IPS DF 4.7 (cell line): ENCODE data around the gene FLT3LG.

ENCODE experiments used
- DNase-seq: peaks from one replicate; pipeline ENCODE4 v3.0.0-alpha.2; 2013; ENCODE audit warnings: low spot score; ENCODE audit errors: extremely low read depth

FLT3LG gene

GRCh38 chr19:49512970-49513745 lies 39.1 kb downstream of the FLT3LG start:
- no peak for DNase-seq

GRCh38 chr19:49513746-49514118 lies 39.7 kb downstream of the FLT3LG start:
- no peak for DNase-seq

GRCh38 chr19:49514151-49514550 lies 40.1 kb downstream of the FLT3LG start:
- no peak for DNase-seq

GRCh38 chr19:49515767-49516166 lies 41.8 kb downstream of the FLT3LG start:
- no peak for DNase-seq

GRCh38 chr19:49518033-49518432 lies 44.0 kb downstream of the FLT3LG start:
- DNase-seq, result no peak

GRCh38 chr19:49520705-49521319 lies 46.8 kb downstream of the FLT3LG start:
- DNase-seq, result no peak

GRCh38 chr19:49524812-49525455 lies 50.9 kb downstream of the FLT3LG start:
- no peak for DNase-seq

- DNase-seq, result no peak
These were observed 54.3 kb downstream of the FLT3LG start for GRCh38 chr19:49528211-49528771.

- DNase-seq, result no peak
These were observed 56.7 kb downstream of the FLT3LG start for GRCh38 chr19:49530708-49531107.

GRCh38 chr19:49533551-49534488 lies 59.8 kb downstream of the FLT3LG start:
- no peak for DNase-seq

- no peak for DNase-seq
These were observed 60.8 kb downstream of the FLT3LG start for GRCh38 chr19:49534632-49535385.
